ENCODE data around the gene MED7. TPM values are rescaled to one million over a fixed set of nuclear protein-coding genes. Genes with fewer than 3 reads are reported as not detected.
A peak's percentile ranks its signal among the peaks of the same experiment; 100 is the strongest.

Gene MED7
- total and polyA plus RNA-seq, 2 donors (not counting 1 experiment from before 2014, with no cell fraction given), result 5.8 to 21.4 TPM

DNA sequence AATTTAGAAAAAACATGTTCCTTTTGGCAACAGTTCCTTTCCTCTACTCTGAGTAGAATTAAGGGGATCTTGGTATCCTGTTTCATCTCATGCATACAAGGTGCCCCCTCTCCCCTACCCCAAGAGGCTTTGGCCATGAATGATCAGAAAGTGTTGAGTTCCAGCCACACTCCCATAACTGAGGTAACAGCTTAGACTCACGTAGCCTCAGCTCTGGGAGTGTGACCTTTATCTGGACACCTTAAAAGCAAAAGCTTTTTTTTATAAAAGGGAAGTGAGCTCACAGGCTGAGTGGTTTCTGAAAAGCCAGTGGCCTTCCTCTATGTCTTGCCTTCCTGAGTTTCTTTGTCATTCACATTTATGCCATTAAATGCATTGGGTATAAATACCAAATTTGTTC is 32.9 kb downstream of the MED7 start:
- H3K4me3 ChIP-seq (ENCODE audit: control extremely low read depth in 1 of 5, extremely low read depth in 1 of 5, insufficient read depth in 1 of 5, low read depth in 2 of 5, low read length in 4 of 5), result peak overlapping the region in 3 of 5 experiments; percentile 1 to 15 (median 13)
- no peaks in the 10 kb centered on the region for H3K9me3 Mint-ChIP-seq (ENCODE audit: insufficient read depth)
- POLR2A ChIA-PET, result no interaction called here
- H4K20me1 ChIP-seq (ENCODE audit: control insufficient read depth, insufficient read depth, low read length, poor library complexity, severe bottlenecking), result no peaks in the 10 kb centered on the region
- no peak for TF ChIP-seq EZH2 (IDR thresholded peaks at IDR 0.05; ENCODE audit: borderline replicate concordance, insufficient read depth, low read depth, low read length, poor library complexity, severe bottlenecking)
- TF ChIP-seq, protein P1, sequence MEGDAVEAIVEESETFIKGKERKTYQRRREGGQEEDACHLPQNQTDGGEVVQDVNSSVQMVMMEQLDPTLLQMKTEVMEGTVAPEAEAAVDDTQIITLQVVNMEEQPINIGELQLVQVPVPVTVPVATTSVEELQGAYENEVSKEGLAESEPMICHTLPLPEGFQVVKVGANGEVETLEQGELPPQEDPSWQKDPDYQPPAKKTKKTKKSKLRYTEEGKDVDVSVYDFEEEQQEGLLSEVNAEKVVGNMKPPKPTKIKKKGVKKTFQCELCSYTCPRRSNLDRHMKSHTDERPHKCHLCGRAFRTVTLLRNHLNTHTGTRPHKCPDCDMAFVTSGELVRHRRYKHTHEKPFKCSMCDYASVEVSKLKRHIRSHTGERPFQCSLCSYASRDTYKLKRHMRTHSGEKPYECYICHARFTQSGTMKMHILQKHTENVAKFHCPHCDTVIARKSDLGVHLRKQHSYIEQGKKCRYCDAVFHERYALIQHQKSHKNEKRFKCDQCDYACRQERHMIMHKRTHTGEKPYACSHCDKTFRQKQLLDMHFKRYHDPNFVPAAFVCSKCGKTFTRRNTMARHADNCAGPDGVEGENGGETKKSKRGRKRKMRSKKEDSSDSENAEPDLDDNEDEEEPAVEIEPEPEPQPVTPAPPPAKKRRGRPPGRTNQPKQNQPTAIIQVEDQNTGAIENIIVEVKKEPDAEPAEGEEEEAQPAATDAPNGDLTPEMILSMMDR (IDR thresholded peaks at IDR 0.05), result no peak
- H3K27me3 Mint-ChIP-seq, result no peaks in the 10 kb centered on the region
- peak overlapping the region; percentile 74 for H2AFZ ChIP-seq (ENCODE audit: insufficient read depth, low read depth, low read length, poor library complexity, severe bottlenecking)
- no peaks in the 10 kb centered on the region for H3K36me3 ChIP-seq (replicated peaks in 1 of 2; ENCODE audit: control extremely low read depth in 1 of 2, control insufficient read depth in 1 of 2, extremely low read depth in 1 of 2, insufficient read depth in 2 of 2, low read length in 1 of 2)
- no peaks in the 10 kb centered on the region for H3K9me3 ChIP-seq (ENCODE audit: control extremely low read depth in 1 of 3, control insufficient read depth in 2 of 3, insufficient read depth in 1 of 3, low read length in 2 of 3)
- H3K4me1 Mint-ChIP-seq, result peaks cover 36% of the 10 kb centered on the region
- intact Hi-C loops (cut with micrococcal nuclease), result no loop called here
- H3K27ac Mint-ChIP-seq, result peak overlapping the region; percentile 87
- peak overlapping the region; percentile 83 for H3K4me3 Mint-ChIP-seq
- peak overlapping the region; percentile 72 to 86 for H3K27ac ChIP-seq (ENCODE audit: low read length in 2 of 2)
- no peaks in the 10 kb centered on the region for H3K79me2 ChIP-seq (ENCODE audit: control insufficient read depth, insufficient read depth, low read length)
- no peaks in the 10 kb centered on the region for H3K27me3 ChIP-seq (replicated peaks in 1 of 4; ENCODE audit: control extremely low read depth in 1 of 4, control insufficient read depth in 3 of 4, insufficient read depth in 4 of 4, low read length in 3 of 4)
- CTCF ChIA-PET, result interaction anchor here (0.7 to 1.6 kb wide), 2 partner anchors 25 to 33 kb away, joined by 3 to 5 read pairs; partner anchors contain the start of gene MED7
- H3K4me2 ChIP-seq (replicated peaks; ENCODE audit: low read depth, low read length, poor library complexity, severe bottlenecking), result peak overlapping the region; percentile 70
- DNase-seq (peak; percentile 47), ATAC-seq (ENCODE audit: low read depth) (peak; percentile 66)
- H3K9ac ChIP-seq (ENCODE audit: low read length), result peak overlapping the region; percentile 46
- WGBS (ENCODE audit: insufficient coverage), result no CpG with 5 or more reads among the region's 1 CpG
- H3K4me1 ChIP-seq (ENCODE audit: control insufficient read depth in 2 of 2, insufficient read depth in 2 of 2, low read length in 2 of 2), result peaks cover 31 to 37% of the 10 kb centered on the region in 2 donors

DNA sequence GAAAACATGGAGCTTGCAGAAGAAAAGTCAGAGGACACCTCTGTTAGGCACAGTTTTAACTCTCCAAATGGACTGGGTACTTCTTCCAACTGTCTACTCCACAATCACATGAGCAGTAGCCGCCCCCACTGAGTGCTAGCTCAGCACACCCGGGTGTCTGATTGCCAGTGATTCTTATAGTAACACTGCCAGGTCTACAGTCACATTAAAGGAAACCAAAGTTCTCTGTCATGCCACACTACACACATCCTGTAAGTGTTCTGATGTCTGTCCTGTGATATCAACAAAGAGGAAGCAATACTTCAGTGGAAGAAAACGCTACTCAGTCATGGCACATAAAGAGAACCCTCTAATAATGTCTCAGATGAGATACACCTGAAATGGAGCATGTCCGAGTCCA is 33.7 kb downstream of the MED7 start, which contains the start of gene HAVCR2:
TSS of gene HAVCR2 (minus strand) at position 69 of the 400 bp plus-strand sequence. CDS start at position 8, 61 bp downstream.
- POLR2A ChIA-PET, result no interaction called here
- Histone ChIP-seq H3K27ac (ENCODE audit: low read length in 2 of 2) (peak within 1 kb of the TSS; percentile 72 to 86), H3K4me3 (ENCODE audit: control extremely low read depth in 1 of 5, extremely low read depth in 1 of 5, insufficient read depth in 1 of 5, low read depth in 2 of 5, low read length in 4 of 5) (peak within 1 kb of the TSS in 4 of 5 experiments; percentile 3 to 25 (median 14)), H3K79me2 (ENCODE audit: control insufficient read depth, insufficient read depth, low read length) (no peaks in the 10 kb centered on the region), H2AFZ (ENCODE audit: insufficient read depth, low read depth, low read length, poor library complexity, severe bottlenecking) (peak within 1 kb of the TSS; percentile 74), H3K4me1 (ENCODE audit: control insufficient read depth in 2 of 2, insufficient read depth in 2 of 2, low read length in 2 of 2) (peaks cover 31 to 37% of the 10 kb centered on the region in 2 donors), H4K20me1 (ENCODE audit: control insufficient read depth, insufficient read depth, low read length, poor library complexity, severe bottlenecking) (no peaks in the 10 kb centered on the region), H3K9me3 (ENCODE audit: control extremely low read depth in 1 of 3, control insufficient read depth in 2 of 3, insufficient read depth in 1 of 3, low read length in 2 of 3) (no peaks in the 10 kb centered on the region), H3K27me3 (replicated peaks in 1 of 4; ENCODE audit: control extremely low read depth in 1 of 4, control insufficient read depth in 3 of 4, insufficient read depth in 4 of 4, low read length in 3 of 4) (no peaks in the 10 kb centered on the region), H3K4me2 (replicated peaks; ENCODE audit: low read depth, low read length, poor library complexity, severe bottlenecking) (peak within 1 kb of the TSS; percentile 70), H3K9ac (ENCODE audit: low read length) (peak within 1 kb of the TSS; percentile 46), H3K36me3 (replicated peaks in 1 of 2; ENCODE audit: control extremely low read depth in 1 of 2, control insufficient read depth in 1 of 2, extremely low read depth in 1 of 2, insufficient read depth in 2 of 2, low read length in 1 of 2) (no peaks in the 10 kb centered on the region)
- WGBS (ENCODE audit: insufficient coverage), result 8% methylated on average over 4 of the region's 4 CpGs
- Mint-ChIP-seq H3K4me3 (peak within 1 kb of the TSS; percentile 83), H3K27me3 (no peaks in the 10 kb centered on the region), H3K4me1 (peaks cover 36% of the 10 kb centered on the region), H3K27ac (peak within 1 kb of the TSS; percentile 87), H3K9me3 (ENCODE audit: insufficient read depth) (no peaks in the 10 kb centered on the region)
- TF ChIP-seq EZH2 (IDR thresholded peaks at IDR 0.05; ENCODE audit: borderline replicate concordance, insufficient read depth, low read depth, low read length, poor library complexity, severe bottlenecking), result no peak
- TF ChIP-seq, protein P1 (IDR thresholded peaks at IDR 0.05), result no peak
- ATAC-seq (ENCODE audit: low read depth), result peak; percentile 80
- DNase-seq, result peak; percentile 67
- CTCF ChIA-PET, result interaction anchor here (1.6 kb wide), 1 partner anchor 33 kb away, joined by 5 read pairs; the partner anchor contains the start of gene MED7
- intact Hi-C loops (cut with micrococcal nuclease), result no loop called here
